ENCODE data around the gene SND1.

The SND1 gene

DNA sequence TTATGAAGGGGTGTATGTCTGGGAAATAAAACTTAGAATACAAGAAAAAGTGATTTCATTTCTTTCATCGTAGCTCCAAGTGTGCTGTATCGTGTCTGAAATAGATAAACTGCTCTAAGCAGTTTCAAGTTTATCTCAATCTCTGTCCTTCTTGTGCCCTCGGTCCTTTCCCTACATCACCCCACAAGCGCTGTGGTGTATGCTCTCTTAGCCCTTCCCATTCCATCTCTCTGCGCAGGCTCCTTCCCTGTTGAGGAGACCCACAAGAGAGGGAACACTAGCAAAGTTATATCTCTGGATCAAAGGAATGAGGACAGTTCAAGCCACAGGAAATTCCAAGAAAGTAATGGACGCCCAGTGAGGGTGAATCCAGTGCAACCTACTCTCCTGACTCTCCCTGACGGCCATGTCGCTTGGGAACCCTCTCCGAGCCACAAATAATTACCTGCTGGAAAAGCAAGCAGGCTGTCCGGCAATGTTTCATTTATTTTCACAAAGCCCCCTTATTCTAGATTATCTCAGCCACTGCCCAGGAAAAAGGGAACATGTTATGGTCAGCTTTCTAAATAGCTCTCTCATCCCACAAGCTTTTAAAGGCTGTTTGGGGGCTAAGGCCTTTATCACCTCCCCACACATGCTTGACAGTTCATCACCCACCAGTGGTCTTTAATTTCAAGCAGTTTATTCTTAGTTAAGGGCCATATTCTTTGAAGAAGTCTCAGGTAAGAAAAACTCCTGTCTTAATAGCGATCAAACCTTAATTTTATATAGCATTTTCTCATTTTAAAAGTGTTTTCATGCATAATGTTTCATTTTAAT lies 344.5 kb downstream of the SND1 start:
- ChIA-PET POLR2A (no interaction called here), CTCF (no interaction called here)
- TF ChIP-seq, protein P1, sequence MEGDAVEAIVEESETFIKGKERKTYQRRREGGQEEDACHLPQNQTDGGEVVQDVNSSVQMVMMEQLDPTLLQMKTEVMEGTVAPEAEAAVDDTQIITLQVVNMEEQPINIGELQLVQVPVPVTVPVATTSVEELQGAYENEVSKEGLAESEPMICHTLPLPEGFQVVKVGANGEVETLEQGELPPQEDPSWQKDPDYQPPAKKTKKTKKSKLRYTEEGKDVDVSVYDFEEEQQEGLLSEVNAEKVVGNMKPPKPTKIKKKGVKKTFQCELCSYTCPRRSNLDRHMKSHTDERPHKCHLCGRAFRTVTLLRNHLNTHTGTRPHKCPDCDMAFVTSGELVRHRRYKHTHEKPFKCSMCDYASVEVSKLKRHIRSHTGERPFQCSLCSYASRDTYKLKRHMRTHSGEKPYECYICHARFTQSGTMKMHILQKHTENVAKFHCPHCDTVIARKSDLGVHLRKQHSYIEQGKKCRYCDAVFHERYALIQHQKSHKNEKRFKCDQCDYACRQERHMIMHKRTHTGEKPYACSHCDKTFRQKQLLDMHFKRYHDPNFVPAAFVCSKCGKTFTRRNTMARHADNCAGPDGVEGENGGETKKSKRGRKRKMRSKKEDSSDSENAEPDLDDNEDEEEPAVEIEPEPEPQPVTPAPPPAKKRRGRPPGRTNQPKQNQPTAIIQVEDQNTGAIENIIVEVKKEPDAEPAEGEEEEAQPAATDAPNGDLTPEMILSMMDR (IDR thresholded peaks at IDR 0.05; ENCODE audit: control extremely low read depth, extremely low read depth, low read depth, missing control alignments), result no peak
- no peak for DNase-seq (ENCODE audit: extremely low spot score)

DNA sequence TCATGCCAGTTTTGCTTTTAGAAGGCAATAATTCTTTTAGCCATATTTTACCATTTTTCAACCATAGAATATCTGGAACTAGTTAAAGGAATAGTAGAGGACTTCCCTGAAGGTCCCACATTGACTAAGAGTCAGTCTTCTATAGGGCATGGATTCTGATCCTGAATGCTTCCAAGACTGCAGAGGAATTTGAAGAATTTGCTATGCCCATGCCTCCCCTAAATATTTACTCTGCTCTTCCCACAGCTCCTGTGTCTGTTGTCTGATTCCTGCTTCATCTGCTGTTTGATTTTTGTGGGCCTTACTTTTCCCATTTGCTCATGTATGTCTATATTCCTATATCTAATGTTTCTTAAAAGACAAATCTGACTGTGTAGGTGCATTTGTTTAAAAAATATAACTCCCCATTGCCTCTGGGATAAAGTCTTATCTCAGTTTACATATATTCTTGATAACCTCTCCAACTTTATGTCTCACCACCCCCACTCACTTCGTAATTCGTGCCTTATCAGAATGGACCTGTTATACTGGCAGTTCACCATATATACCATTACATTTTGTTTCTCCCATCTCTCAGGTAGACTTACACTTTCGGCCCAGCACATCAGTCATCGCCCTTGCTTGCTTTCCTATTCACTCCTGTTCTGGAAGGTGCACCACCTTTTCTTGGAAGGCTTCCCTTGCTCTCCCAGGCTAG lies 345.4 kb downstream of the SND1 start:
- TF ChIP-seq, protein P1 (IDR thresholded peaks at IDR 0.05; ENCODE audit: control extremely low read depth, extremely low read depth, low read depth, missing control alignments), result no peak
- ChIA-PET POLR2A (no interaction called here), CTCF (interaction anchor here (0.7 to 1.4 kb wide), 3 partner anchors 9 to 289 kb away, joined by 3 to 4 read pairs (median 3); no protein-coding TSS in a partner anchor)
- DNase-seq (ENCODE audit: extremely low spot score), result no peak

DNA sequence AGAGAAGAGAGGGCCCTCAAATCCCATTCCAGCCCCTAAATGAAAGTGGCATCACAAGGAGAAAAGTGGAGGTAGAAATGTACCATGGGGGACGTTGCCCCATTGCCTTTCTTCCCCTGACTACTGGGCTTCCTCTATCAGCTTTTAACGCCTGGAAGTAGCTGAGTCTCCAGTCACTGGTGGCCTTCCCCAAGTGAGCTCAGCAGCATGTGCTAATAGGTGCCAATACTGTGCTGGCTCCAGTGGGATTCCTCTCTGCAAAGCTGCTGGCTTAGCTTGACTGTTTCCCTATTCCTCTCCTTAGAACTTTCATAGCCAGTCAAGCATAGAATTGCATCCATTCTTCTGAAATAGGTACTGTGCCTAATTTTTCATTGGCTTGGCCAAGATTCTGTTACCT lies 346.7 kb downstream of the SND1 start:
- TF ChIP-seq, protein P1 (IDR thresholded peaks at IDR 0.05; ENCODE audit: control extremely low read depth, extremely low read depth, low read depth, missing control alignments), result no peak
- CTCF ChIA-PET, result interaction anchor here (0.9 to 1.6 kb wide), 3 partner anchors 10 to 211 kb away, joined by 3 to 4 read pairs (median 4); no protein-coding TSS in a partner anchor
- DNase-seq (ENCODE audit: extremely low spot score), result no peak
- POLR2A ChIA-PET, result no interaction called here

DNA sequence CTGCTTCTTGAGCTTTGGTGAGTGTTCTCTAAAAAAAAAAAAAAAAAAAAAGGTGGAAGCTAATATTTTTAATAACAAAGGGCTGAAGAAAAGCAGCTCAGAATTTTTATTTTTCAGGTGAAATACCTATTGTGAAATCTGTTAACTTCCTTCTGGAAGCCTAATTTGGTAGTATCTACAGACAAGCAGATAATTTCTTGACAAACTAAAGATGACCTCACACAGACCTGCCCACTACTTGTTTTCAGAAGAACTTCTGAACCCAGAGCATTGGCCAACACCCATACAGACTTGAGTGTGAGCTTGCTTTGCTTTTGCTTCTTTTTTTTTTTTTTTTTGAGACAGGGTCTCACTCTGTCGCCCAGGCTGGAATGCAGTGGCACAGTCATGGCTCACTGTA lies 348.1 kb downstream of the SND1 start:
- TF ChIP-seq, protein P1 (IDR thresholded peaks at IDR 0.05; ENCODE audit: control extremely low read depth, extremely low read depth, low read depth, missing control alignments), result no peak
- ChIA-PET POLR2A (interaction anchor here (0.6 kb wide), 1 partner anchor 13 kb away, joined by 3 read pairs; no protein-coding TSS in a partner anchor), CTCF (interaction anchor here (1.0 to 2.6 kb wide), 12 partner anchors 11 to 291 kb away, joined by 3 to 7 read pairs (median 3); no protein-coding TSS in a partner anchor)

DNA sequence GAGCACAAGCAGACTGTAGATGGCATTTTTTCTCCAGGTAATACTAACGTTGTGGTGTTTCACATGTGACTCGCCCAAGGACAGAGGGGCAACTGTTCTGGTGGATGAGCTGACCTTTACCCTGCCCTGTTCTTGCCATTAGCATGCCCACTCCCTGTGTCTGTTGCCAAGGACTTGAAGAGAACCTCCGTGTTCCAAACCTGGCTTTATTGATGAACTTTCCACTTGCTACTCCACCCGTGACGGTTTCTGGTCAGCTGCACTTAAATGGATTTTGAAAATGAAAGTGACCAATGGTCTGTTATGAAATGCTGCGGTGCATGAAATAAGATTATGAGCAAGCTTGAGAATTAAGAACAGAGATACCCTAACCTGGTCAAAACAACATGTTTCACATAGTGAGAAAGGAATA lies 348.9 kb downstream of the SND1 start:
- TF ChIP-seq, protein P1 (IDR thresholded peaks at IDR 0.05; ENCODE audit: control extremely low read depth, extremely low read depth, low read depth, missing control alignments), result no peak
- peak; percentile 42 for DNase-seq (ENCODE audit: extremely low spot score)
- POLR2A ChIA-PET, result no interaction called here
- CTCF ChIA-PET, result interaction anchor here (1.0 to 2.6 kb wide), 8 partner anchors 10 to 54 kb away, joined by 3 to 7 read pairs (median 3); no protein-coding TSS in a partner anchor

More for the DNA sequence above, 348.1 kb downstream of the SND1 start:
- DNase-seq (ENCODE audit: extremely low spot score), result no peak

DNA sequence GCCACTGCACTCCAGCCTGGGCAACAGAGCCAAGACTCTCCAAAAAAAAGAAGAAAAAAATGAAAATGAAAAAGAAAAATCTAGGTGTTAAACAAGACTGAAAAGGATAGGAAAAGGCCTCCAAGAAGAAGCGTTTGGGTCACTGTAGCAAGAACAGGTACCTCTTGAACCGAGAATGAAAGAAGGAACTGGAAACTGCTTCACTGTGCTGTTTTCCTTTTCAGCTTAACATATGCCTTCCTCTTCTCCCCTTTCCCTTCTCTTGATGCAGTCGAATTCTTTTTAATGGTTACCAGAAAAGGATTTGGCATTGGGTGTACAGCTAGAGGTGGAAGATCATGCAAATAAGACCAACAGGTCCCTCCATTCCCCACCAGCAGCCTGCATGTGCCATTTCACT lies 351.2 kb downstream of the SND1 start:
- peak; percentile 45 for DNase-seq (ENCODE audit: extremely low spot score)
- POLR2A ChIA-PET, result no interaction called here
- CTCF ChIA-PET, result interaction anchor here (0.8 kb wide), 2 partner anchors 24 to 62 kb away, joined by 3 read pairs; no protein-coding TSS in a partner anchor

More for the DNA sequence above, 351.2 kb downstream of the SND1 start:
- TF ChIP-seq, protein P1 (IDR thresholded peaks at IDR 0.05; ENCODE audit: control extremely low read depth, extremely low read depth, low read depth, missing control alignments), result no peak
